ENCODE data around the gene HSD17B7.

Gene HSD17B7

GRCh38 chr1:162840250-162840839 lies 49.8 kb downstream of the HSD17B7 start:
- no peak for TF ChIP-seq CSDC2 (CRISPR knock-in tag; IDR thresholded peaks at IDR 0.05)
- no peak for TF ChIP-seq ZFP3 (CRISPR knock-in tag; IDR thresholded peaks at IDR 0.05)
- no peak for TF ChIP-seq CSRNP3 (CRISPR knock-in tag; IDR thresholded peaks at IDR 0.05)
- no peak for TF ChIP-seq PATZ1 (CRISPR knock-in tag; IDR thresholded peaks at IDR 0.05; ENCODE audit: borderline replicate concordance)
- TF ChIP-seq GLIS3 (CRISPR knock-in tag; IDR thresholded peaks at IDR 0.05): no peak
- no peak for TF ChIP-seq BACH2 (CRISPR knock-in tag; IDR thresholded peaks at IDR 0.05; ENCODE audit: borderline replicate concordance)
- TF ChIP-seq ZNF8 (CRISPR knock-in tag; IDR thresholded peaks at IDR 0.05): no peak
- ATAC-seq: peak; percentile 71

GRCh38 chr1:162844153-162844552 lies 53.7 kb downstream of the HSD17B7 start:
- no peak for ATAC-seq
- TF ChIP-seq ESRRG (CRISPR knock-in tag; IDR thresholded peaks at IDR 0.05) (no peak), ZFP30 (CRISPR knock-in tag; IDR thresholded peaks at IDR 0.05) (no peak), PATZ1 (CRISPR knock-in tag; IDR thresholded peaks at IDR 0.05; ENCODE audit: borderline replicate concordance) (no peak), TCF4 (CRISPR knock-in tag; IDR thresholded peaks at IDR 0.05; ENCODE audit: borderline replicate concordance) (no peak), ZFP3 (CRISPR knock-in tag; IDR thresholded peaks at IDR 0.05) (no peak), POU6F1 (CRISPR knock-in tag; IDR thresholded peaks at IDR 0.05; ENCODE audit: borderline replicate concordance, low read depth) (no peak), RARB (CRISPR knock-in tag; IDR thresholded peaks at IDR 0.05) (no peak), TOX (CRISPR knock-in tag; IDR thresholded peaks at IDR 0.05; ENCODE audit: borderline replicate concordance) (no peak), ZC3H10 (CRISPR knock-in tag; IDR thresholded peaks at IDR 0.05) (no peak)

GRCh38 chr1:162846256-162847212 lies 56.0 kb downstream of the HSD17B7 start:
- no peak for TF ChIP-seq TOX (CRISPR knock-in tag; IDR thresholded peaks at IDR 0.05; ENCODE audit: borderline replicate concordance)
- no peak for TF ChIP-seq OSR1 (CRISPR knock-in tag; IDR thresholded peaks at IDR 0.05)
- no peak for TF ChIP-seq TSHZ2 (CRISPR knock-in tag; IDR thresholded peaks at IDR 0.05)
- no peak for ATAC-seq

Data from SK-N-SH treated with all-trans-retinoic acid at 6 μM for 48 hours (cell line).